ENCODE data around the gene STARD3.

Gene STARD3

GRCh38 chr17:39604911-39605491 lies 31.9 kb upstream of the STARD3 start:
- DNase-seq: no peak

DNA sequence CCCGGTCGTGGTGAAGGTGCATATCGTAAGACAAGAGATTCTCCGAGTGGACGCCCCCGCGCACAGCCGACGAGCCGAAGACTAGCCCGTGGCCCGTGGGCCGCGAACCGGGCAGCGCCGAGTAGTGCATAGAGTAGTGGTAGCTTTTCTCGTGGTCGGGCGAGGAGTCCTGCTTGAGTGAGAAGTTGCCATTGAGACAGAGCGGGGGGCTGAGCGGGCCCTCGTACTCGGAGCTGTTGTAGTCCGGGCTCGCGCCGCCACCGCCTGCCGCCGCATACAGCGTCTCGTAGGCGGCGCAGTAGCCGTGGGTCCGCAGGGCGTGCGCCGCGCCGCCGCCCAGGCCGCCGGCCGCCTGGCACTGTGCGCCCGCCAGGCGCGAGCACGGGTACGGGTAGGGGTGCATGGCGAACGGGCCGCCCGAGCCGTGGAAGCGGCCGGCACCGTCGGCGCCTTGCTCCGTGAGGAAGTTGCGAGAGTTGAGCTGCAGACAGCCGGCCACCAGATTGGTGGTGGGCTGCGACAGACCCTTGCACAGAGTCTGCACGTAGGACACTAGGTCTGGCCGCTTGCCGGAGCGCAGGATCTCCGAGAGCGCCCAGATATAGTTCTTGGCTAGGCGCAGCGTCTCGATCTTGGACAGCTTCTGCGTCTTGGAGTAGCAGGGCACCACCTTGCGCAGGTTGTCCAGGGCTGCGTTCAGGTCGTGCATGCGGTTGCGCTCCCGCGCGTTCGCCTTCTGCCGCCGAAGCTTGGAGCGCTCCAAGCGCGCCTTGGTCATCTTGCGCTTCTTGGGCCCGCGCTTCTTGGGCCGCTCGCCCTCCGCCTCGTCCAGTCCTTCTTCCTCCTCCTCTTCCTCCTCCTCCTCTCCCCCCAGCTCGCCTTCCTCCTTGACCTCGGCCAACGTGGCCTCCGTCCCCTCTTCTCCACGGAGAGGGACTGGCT lies 31.2 kb upstream of the STARD3 start:
- no peak for DNase-seq

DNA sequence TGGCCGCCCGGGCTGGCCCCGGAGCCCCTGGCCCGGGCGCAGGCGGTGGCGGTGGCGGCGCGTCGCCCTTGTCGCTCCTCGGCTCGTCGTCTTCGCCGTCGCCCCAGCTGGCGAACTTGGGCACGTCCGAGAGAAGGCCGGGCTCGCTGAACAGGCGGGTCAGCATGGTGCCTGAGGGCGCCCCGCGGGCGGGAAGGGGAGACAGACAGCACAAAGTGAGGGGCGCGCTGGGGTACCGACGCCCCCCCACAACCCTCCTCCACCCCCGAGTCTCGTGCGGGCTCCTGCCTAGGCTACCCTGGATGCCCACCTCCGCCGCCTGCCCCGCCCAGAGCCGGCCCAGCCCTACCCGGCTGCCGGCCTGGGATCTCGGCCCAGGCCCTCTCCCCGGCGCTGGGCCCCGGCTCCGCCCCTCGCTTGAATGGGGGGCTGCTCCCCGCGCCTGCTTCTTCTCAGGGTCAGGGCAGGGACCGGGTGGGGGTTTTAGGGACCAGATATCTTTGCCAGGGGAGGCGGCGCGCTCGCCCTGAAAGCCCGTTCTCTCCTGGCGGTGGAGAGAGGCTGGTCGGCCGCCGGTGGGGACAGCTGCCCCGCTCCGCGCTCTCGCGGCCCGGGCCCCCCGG lies 30.4 kb upstream of the STARD3 start:
- no peak for DNase-seq

DNA sequence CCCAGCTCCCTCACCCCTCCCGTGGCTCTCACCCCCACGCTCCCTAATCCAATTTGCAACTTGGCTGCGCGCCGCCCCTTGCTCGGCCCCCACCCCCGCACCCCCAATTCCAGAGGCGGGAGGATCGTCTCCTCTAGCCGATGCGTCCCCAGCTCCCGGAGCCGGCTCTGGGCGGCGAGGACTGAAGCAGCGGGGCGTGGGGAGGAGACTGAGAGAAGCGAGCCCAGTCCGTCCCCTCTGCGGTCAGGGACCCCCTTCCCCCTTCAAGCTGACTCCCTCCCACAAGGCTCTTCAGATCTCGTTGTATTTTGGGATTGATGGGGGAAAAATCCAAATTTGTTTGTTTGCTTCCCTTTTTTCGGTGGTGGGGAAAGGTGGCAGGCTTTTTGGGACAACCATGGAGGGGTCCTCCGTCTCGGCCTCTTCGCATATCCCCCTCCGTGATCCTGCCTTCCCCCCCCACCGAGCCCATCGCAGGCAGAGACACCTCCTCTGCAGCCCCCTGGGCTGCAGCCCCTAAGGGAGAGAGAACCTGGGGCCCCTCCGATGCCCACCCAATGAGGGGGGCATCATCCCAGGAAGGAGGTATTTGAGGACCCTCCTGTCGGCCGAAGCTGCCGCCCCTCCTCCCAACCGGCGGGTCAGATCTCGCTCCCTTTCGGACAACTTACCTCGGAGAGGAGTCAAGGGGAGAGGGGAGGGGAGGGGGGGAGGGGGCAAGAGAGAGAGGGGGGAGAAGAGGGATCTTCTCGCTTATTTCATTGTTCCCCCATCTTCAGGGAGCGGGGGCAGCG lies 29.7 kb upstream of the STARD3 start:
- DNase-seq: no peak

GRCh38 chr17:39607851-39608130 lies 29.2 kb upstream of the STARD3 start, which contains the start of gene NEUROD2:
TSS of gene NEUROD2 (minus strand) at chr17:39607920. CDS start at chr17:39606599, 1,321 bp downstream.
- DNase-seq: no peak

DNA sequence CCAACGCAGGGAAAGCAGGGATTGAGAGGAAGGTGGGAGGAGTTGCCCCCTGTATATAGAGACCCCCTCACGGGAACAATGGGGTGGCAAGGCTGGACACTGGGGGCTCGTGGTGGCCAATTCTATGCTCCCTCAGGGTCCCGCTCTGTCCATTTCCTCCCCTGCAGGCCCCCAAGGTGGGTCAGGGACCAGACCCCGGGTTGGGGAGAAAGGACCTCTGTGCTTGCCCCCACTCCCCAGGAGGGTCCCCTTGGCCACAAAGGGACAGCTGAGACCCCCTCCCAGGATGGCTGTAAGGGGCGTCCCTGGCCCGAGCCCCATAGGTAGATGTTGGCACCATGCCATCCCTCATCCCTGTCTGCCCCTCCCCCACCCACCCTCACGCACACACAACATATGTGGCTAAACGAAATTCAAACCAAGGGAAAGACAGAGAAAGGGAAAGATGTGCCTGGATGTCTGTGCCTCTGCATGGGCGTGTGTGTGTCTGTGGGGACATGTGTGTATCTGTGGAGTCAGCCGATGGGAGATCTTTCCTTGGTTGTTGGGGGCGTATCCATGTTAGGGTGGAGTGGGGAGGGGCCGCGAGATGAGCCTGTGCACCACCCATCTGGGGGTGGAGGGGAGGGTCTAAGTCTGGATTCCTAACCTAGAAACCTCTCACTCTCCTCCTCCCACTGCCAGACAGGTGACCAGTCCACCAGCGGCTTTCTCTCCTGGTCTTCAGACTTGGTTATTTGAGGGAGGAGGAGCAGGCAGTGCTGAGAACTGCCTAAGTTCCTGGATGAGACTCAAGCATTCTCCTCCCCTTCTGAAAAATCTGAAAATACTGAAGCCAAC lies 28.6 kb upstream of the STARD3 start:
- no peak for DNase-seq

- no peak for DNase-seq
Observed at GRCh38 chr17:39609416-39610025, 27.4 kb upstream of the STARD3 start.

GRCh38 chr17:39611401-39612112 lies 25.4 kb upstream of the STARD3 start:
- DNase-seq: no peak

GRCh38 chr17:39612291-39612894 lies 24.6 kb upstream of the STARD3 start:
- no peak for DNase-seq

DNA sequence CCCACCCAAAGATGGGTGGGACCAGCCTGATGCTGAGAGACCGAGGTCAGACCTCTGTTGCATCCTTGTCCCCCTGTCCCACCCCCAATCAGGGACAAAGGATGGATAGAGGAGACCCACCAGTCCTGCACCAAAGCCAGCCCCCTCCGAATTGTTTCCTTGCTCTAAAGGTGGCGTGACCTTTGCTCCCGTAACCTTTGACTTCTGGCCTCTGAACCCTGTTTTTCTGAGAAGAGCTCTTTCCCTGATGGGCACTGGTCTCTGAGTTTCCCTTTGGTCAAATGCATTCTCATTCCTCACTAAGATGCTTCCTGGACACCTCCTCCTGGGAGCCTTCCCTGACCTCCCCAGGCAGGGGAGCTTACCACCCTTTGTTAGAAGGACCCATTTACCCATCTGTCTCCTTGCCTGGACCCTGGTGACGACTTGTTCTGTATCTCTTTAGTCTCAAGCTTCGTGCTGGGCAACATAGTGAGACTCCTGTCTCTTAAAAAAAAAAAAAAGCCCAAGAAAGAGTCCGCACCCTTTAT lies 23.9 kb upstream of the STARD3 start:
- DNase-seq: no peak

DNA sequence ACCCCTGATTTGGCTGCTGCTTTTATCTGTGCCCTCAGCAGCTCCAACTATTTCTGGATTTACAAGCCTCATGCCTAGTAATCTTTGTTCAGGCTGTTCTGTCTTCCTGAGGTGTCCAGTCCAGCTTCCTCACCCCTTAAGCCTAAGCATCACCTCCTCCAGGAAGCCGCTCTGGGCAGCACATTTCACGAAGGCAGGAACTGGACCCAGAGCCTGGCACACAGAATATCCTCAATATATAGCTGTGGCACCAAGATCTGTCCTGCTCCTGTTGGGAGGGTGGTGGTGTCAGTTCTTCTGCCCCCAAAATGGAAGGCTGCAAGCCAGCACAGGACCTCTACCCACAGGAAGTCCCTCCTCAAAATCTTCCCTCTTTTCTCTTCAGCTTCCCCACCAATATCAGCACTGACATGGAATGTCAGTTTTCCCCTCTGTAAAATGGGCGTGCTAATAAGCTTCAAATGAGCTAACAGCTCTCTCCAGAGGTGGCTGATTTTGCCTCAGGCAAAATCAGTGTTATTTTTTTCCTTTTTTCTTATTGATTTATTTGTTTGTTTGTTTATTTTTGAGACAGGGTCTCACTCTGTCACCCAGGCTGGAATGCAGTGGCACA lies 22.3 kb upstream of the STARD3 start:
- DNase-seq: no peak

DNA sequence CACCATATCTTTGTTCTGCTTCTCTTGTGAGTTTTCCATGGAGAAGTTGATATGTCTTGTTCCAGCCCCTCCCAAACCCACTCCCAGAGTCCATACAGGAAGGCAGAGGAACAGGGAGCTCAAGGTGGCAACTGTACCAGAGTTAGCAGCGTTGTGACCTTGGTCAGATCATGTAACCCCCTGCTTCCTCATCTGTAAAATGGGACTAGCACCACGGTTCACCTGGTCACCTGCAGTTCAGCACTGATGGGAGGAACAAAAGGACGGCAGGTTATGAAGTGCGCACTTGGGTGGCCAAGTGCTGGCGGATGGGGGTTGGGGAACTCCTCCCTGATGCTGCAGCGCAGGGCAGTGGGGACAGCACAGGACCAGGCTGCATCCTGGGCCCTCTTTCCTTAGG lies 21.5 kb upstream of the STARD3 start:
- DNase-seq: no peak

DNA sequence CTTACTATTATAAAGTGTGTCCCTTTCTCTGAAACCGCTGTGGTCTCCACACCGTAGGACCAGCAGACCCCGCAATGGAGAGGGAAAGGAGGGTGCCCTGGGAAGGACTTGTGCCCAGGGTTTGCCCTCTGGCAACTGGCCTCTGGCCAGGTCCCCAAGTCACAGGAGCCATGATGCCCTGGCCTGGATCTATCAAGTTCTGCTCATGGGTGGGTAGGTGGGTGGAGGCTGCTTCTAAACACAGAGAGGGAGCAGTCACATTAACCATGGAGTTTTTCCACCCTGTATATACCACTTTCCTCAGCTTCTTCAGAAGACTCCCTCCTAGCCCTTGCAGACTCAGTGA lies 19.9 kb upstream of the STARD3 start:
- no peak for DNase-seq

GRCh38 chr17:39617446-39618245 lies 19.3 kb upstream of the STARD3 start:
- DNase-seq: peak; percentile 47

DNA sequence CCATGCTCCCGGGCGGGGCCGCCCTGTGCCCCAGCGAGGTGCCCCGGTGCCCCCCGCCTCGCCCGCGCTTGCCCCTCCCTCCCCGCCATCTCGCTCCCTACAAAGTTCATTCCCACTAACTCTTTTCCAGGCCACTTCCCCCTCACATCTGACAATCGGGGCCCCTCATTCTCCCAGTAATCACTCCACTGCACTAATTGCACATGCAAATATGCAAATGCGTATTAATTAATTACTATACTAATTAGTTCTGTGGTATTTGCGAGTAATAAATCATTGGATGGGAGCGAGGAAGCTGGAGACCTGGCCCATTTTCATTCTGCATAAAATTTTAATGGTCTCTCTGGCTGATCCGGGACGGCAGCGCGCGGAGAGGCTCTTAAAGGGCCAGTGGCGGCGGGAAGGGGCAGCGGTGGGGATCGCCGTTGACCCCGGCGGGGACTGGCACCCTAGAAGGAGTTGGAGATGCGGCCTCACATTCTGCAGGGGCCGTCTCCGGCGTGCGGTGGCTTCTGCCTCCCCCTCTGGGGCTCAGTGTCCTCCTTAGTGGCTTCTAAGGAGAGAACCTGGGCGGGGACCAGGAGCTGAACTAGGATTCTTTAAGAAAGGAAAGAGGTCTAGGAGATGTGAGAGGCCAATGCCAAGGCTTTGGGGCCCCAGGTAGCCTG lies 18.6 kb upstream of the STARD3 start:
- DNase-seq: no peak

DNA sequence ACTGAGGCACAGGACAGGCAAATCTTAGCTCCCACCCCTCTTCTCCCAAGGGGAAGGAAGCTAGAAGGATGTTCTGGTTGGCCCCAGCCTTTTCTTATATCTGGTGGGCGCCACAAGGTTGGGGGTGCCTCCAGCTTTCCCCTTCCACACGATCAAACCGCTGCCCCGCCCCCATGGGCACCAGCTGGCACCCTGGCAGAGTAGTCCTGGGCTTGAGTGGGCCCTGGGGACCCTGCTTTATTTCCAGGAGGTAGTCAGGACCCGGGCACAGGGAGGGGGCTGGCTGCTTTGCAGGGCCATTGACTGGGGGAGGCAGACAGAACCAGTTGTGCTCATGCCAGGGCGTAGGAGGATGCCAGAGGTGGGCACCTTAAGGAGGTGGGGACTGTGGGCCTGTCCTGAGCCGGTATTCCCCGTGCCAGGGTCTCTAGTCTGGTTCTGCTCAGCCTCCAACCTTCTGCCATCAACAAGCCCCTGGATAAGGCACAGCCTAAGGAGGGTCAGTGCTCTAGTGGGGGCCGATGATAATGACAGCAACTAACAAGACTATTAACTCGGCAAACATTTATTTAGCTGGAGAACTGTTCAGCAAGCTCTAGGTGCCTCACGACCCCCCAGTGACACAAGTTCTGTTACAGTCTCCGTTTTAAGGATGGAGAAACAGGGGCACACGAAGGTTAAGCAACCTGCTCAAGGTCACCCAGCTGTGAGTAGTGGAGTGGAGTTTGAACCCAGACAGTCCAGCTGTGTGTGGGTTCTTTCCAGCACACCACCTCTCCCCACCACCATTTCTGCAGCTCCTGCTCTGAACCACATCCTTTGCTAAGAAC lies 17.8 kb upstream of the STARD3 start:
- DNase-seq: no peak

- no peak for DNase-seq
Observed at GRCh38 chr17:39619786-39620101, 17.2 kb upstream of the STARD3 start.

Measured in NCI-H2081 treated with DMSO at 0.1 percent for 48 hours (cell line).